HG03060 (cell line): Measurements from ENCODE around the gene FFAR2.
"Not testable (repeated sequence)": the region's sequence is repeated elsewhere in the genome, so short reads cannot be mapped to it uniquely, and the experiment has no call there.

Experiments
- ATAC-seq: cut with Tn5 transposase; IDR thresholded peaks from one replicate; pipeline ENCODE4 v1.9.1; 2021; ENCODE audit warnings: low read depth, moderate number of reproducible peaks; ENCODE audit not compliant: unreplicated experiment

FFAR2 gene

DNA sequence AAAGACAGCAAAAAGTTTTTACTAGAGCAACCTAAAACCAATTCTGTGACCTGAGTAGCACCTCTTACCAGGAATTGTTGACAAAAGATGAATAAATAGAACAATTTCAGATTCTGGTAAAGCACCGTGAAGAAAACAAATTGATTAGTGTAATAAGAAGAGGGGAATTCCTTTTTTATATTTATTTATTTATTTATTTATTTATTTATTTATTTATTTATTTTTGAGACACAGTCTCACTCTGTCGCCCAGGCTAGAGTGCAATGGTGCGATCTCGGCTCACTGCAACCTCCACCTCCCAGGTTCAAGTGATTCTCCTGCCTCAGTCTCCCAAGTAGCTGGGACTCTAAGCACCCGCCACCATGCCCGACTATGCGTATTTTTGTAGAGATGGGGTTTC lies 24.7 kb upstream of the FFAR2 start:
- ATAC-seq, result not testable (repeated sequence)

DNA sequence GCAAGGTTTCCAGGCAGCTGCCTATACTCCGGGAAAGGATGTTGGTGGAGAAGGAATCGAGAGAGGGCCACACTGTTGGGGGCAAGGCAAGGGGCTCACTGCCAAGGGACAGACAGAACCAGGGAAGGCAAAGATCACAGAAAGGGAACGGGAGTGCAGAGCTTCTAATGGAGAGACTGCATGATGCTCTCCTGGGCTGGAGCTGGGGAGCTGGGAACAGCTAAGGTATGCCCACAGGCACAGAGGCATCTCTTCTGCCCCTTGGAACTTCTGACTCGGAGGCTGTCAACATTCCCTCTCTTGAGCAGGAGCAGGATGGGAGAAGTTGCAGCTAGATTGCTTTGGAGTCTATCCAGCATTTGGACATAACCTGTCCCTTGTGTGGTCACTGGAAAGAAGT lies 22.4 kb upstream of the FFAR2 start:
- ATAC-seq, result no peak

DNA sequence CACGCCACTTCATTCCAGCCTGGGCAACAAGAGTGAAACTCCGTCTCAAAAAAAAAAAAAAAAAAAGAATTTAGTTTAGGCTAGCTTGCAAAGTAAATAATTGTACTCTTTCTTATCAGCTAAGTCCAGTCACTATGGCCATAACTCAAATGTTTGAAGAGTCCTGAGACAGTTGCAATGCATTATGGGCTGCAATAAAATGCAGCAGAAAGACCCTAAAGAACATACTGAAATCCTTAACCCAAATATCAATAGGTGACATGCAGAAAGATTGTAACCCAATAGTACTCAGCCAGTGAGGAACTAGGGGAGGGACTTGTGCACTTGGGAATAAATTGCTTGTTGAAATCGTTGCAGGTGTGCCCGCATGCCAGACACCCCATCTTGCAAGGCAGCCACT lies 20.9 kb upstream of the FFAR2 start:
- ATAC-seq, result no peak

GRCh38 chr19:35429698-35430408 lies 18.2 kb upstream of the FFAR2 start:
- ATAC-seq, result no peak

DNA sequence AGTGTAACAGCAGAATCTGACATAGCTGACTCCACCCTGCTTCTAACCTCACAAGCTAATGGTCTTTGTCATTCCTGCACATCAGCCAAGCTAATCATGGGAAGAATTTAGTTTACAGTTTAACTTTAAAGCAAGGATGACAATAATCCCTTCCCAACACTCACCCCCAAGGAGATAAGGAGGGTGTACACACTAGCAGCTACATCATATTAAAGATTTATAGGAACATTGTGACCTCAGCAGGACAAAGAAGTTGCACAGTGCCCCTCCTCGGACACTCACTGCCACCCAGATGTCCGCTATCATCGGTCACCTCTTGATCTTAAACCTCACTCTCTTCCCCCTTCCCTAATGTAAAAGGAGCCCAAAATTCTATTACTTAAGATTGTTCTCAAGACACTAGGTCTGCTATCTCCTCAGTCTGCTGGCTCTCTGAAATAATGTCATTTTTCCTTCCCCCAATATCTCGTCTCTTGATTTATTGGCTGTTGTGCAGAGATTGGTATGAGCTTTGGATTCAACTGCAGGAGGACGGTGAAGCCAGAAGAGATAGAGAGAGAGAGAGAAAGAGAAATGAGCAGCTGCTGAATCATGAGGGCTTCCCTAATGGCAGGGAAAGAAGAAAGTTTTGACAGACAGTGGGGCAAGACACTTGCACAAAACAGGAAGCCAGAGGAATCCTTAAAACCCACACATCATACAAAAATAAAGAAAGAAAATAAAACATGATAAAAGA lies 17.5 kb upstream of the FFAR2 start:
- no peak for ATAC-seq

DNA sequence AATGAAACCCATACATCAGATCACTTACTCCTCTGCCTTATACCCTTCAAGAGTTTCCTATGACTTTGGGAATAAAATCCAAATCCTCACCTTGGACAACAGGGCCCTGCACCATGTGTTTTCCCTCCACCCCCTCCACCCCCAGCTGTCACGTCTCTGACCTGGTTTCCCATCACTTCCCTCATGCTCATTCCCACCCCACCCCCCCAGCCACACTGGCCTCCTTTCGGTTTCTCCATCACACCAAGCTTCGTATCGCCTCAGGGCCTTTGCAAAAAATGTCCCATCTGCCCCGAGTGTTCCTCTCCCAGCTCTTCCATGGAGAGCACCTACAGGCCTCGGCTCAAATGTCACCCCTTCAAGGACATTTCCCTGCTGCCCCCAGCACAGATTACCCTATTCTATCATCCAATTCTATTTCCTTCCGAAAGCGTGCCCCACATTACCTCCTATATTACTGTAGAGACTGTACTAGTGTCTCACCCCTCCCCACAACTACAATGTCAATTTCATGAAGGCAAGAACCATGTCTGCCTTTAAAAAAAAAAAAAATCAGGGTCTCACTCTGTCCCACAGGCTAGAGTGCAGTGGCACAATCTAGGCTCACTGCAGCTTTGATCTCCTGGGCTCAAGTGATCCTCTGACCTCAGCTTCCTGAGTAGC lies 16.8 kb upstream of the FFAR2 start:
- no peak for ATAC-seq

- no peak for ATAC-seq
These were observed 15.1 kb upstream of the FFAR2 start for GRCh38 chr19:35432911-35433310.

DNA sequence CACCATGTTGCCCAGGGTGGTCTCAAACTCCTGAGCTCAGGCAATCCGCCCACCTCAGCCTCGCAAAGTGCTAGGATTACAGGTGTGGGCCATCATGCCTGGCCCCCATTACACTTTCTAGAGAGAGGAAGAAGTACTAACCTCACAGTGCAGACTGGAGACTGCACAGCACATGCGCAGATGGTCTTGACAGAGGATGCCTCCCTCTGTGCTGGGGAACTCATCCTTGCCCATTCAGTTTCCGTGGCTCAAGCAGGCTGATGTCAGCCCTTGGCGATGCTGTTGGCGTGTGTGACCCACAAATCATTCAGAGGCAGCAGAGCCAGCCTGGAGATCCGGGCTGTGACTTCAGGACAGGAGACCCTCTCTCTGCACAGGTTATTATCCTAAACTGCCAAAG lies 14.6 kb upstream of the FFAR2 start:
- no peak for ATAC-seq

DNA sequence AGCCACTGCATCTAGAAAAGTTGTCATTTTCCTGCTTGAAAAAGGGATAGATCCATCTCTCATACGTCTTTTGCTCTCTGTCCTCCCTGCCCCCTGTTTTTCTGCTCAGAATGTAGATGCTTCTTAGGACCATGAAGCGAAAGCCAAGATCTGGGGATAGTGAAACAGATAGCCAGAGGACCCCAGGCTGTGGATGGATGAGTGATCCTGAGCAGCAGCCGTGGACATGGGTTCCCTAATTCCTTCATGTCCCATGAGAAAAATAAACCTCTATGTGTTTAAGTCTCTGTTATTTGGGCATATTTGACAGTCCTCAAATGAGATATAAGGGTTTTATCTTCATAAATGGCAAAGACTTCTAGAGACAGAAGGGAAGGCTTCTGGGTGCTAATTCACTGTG lies 12.2 kb upstream of the FFAR2 start:
- no peak for ATAC-seq

DNA sequence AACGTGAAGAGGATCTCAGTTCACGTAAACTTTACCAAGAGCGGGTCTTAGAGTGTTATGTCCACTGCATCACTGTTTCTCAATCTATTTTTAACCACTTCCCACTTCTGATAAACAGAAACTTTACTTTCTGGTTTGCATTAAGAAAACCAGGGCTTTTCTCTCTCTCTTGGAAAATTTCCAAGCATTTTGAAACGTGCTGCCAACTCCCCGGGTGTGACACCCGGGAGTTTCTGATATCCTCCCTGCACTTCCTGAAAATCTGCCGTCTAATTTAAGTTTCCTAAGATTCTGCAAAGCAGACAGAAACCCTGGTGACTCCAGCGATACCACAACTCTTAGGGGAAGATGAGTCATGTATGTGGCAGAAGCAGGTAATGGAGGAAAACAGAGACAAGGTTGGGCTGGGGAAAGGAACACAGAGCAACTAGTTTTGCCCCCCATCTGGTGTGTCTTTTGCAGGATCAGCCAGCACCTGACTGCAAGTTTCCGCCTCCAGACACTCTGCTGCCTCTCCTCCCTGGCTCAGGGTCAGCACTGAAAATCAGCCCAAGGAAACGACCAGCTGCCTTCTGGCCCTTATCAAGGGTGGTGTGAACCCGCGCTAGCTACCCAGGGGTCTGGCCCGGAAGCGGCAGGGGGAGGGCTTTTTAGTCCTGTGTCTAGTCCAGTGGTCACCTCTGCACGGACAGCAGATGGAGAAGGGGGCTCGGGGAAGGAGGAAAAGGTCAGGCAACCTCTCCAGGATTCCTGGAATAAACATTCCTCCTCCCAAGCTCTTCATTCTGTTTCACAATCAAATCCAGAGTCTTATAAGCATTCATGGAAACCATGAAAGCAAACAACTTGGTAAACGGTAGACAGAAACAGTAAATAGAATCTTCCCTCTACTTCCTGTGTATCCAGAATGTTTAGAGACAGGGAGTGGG lies 11.3 kb upstream of the FFAR2 start:
- ATAC-seq, result no peak

DNA sequence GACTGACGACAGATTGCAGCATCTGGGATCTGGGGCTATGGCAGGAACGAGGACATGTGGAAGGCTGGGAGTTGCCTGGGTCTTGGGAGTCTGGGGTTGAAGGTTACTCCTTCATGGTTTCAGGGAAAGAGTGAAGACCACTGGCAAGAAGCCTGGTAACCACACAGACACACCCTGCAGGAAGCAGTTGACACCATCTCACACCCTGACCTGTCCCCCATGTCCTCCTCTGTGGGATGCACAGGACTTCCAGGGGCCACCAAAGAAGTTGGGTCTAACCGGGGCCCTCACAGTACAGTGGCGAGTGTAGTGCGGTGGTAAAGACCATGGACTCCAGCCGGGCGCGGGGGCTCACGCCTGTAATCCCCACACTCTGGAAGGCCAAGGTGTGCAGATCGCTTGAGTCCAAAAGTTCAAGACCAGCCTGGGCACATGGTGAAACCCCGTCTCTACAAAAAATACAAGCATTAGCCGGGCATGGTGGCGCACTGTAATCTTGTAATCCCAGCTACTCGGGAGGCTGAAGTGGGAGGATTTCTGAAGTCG lies 10.6 kb upstream of the FFAR2 start:
- ATAC-seq, result no peak

DNA sequence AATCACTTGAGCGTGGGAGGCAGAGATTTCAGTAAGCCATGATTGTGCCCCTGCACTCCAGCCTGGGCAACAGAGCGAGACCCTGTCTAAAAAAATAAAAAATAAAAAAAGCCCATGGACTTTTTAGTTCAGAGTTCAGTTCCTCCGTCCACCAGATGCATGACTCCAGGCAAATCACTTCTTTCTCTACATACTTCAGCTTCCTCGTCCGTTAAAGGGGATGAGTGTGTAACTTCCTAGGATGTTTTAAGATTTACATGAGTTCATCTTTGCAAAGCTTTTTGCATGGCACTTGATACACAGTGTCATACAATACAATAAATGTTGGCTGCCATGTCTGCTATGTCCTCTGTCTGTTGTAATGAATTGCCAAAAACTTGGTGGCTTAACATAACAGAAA lies 10.0 kb upstream of the FFAR2 start:
- no peak for ATAC-seq

GRCh38 chr19:35438527-35438926 lies 9.5 kb upstream of the FFAR2 start:
- ATAC-seq, result no peak

- no peak for ATAC-seq
These were observed 8.1 kb upstream of the FFAR2 start for GRCh38 chr19:35439921-35440320.

GRCh38 chr19:35442091-35442490 lies 6.0 kb upstream of the FFAR2 start:
- ATAC-seq, result no peak

- ATAC-seq, result no peak
These were observed 3.3 kb upstream of the FFAR2 start for GRCh38 chr19:35444735-35445134.

DNA sequence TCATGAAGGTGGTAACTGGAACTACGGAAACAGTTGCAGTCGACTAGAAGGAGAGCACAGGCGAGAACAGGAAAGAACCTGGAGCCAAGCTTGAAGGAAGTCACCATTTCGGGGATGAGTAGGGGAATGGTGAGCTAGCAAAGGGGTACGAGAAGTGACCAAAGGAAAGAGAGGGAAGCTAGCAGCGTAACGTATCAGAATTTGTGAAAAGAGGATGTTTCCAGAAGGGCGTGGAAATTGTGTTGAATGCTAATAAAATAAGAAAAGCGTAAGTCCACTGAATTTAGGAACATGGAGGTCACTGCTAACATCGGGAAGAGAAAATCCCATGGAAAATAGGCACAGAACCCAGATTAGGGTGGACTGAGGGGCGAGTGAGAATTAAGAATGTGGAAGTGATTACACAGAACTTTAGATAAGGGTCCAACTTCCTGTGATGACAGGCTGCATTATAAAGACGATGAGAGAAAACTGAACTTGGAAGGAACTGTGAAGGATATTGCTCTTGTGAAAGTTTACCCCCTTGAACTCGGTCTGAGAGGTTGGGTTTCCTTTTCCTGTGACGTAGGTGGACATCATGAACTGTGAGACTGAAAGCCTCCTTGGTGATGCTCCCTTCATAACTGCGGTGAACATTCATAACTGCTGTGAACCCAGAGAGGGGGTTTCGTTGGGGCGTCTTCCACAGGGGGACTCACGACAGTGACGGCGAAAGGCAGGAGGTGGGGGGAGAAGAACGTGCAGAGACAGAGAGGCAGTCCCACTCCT lies 2.0 kb upstream of the FFAR2 start:
- no peak for ATAC-seq

GRCh38 chr19:35449359-35450043 lies 1.4 kb downstream of the FFAR2 start:
- no peak for ATAC-seq
